CD4-positive, alpha-beta memory T cell (primary cell): Measurements from ENCODE around the gene DNAJC7. TPM values are rescaled to one million over a fixed set of nuclear protein-coding genes. Genes with fewer than 3 reads are reported as not detected.
A peak's percentile ranks its signal among the peaks of the same experiment; 100 is the strongest.

Source experiments
- CTCF ChIA-PET: fragments of 350-600 bp; sonication (Branson Sonifier 250); formaldehyde crosslinking; loops from one replicate; lab custom pipeline; 2021; ENCODE audit warnings: inconsistent platforms; ENCODE audit not compliant: partially characterized antibody; lab: Charles Lee
- POLR2A ChIA-PET: fragments of 350-600 bp; sonication (Branson Sonifier 250); formaldehyde crosslinking; loops from one replicate; lab custom pipeline; 2021; ENCODE audit not compliant: partially characterized antibody; lab: Charles Lee
- DNase-seq, 5 donors: peaks; one replicate each; pipeline versions ENCODE4 v3.0.0 to v3.0.0-alpha.2; 2020 to 2022; ENCODE audit warnings: mixed read lengths in 1 of 5
- H3K27ac ChIP-seq: one replicate; pipeline ENCODE4 v1.7.0; 2013; ENCODE audit warnings: low read depth, low read length
- H3K27me3 ChIP-seq: 2 replicates; pipeline ENCODE4 v1.7.0; 2013; ENCODE audit warnings: mild to moderate bottlenecking, low read length, moderate library complexity; ENCODE audit not compliant: insufficient read depth
- H3K36me3 ChIP-seq: 2 replicates; pipeline ENCODE4 v1.7.0; 2013; ENCODE audit warnings: mild to moderate bottlenecking, low read length, moderate library complexity; ENCODE audit not compliant: insufficient read depth
- H3K4me1 ChIP-seq: 2 replicates; pipeline ENCODE4 v1.7.0; 2013; ENCODE audit warnings: mild to moderate bottlenecking, low read length, moderate library complexity; ENCODE audit not compliant: insufficient read depth
- H3K4me3 ChIP-seq, 2 donors: one replicate each; pipeline ENCODE4 v1.7.0; 2013; ENCODE audit warnings: low read length in 2 of 2, mild to moderate bottlenecking in 1 of 2
- H3K9me3 ChIP-seq, 2 donors: one replicate each; pipeline ENCODE4 v1.7.0; 2013; ENCODE audit warnings: low read length in 2 of 2, control low read depth in 1 of 2; ENCODE audit not compliant: control insufficient read depth in 1 of 2
- H3K27ac Mint-ChIP-seq, 7 donors: one replicate each; pipeline ENCODE4 v1.8.0; 2020 to 2021; ENCODE audit warnings: mixed read lengths in 7 of 7, mild to moderate bottlenecking in 6 of 7, inconsistent platforms in 3 of 7, moderate library complexity in 3 of 7
- H3K27me3 Mint-ChIP-seq, 2 donors: one replicate each; pipeline ENCODE4 v1.8.0; 2020 to 2021; ENCODE audit warnings: mixed read lengths in 2 of 2
- H3K36me3 Mint-ChIP-seq, 2 donors: one replicate each; pipeline ENCODE4 v1.8.0; 2020 to 2021; ENCODE audit warnings: mixed read lengths in 2 of 2, inconsistent platforms in 1 of 2, mild to moderate bottlenecking in 1 of 2
- H3K4me1 Mint-ChIP-seq, 4 donors: one replicate each; pipeline ENCODE4 v1.8.0; 2020 to 2021; ENCODE audit warnings: mixed read lengths in 4 of 4, mild to moderate bottlenecking in 1 of 4
- H3K4me3 Mint-ChIP-seq, 8 donors: one replicate each; pipeline ENCODE4 v1.8.0; 2020 to 2021; ENCODE audit warnings: mixed read lengths in 8 of 8, mild to moderate bottlenecking in 7 of 8, moderate library complexity in 6 of 8, inconsistent platforms in 3 of 8
- H3K9me3 Mint-ChIP-seq, 8 donors: one replicate each; pipeline ENCODE4 v1.8.0; 2020 to 2021; ENCODE audit warnings: mixed read lengths in 8 of 8, mild to moderate bottlenecking in 5 of 8, inconsistent platforms in 3 of 8, moderate library complexity in 1 of 8
- intact Hi-C: fragments of 100-400 bp; cut with micrococcal nuclease; formaldehyde crosslinking; loops from one replicate; pipeline ENCODE4 v1.15.1; 2023
- polyA plus RNA-seq, 2 donors: library from polyadenylated mRNA; unstranded; fragments of 300-500 nt; fragmentation: Illumina TruSeq; gene quantifications; one replicate each; pipeline ENCODE4 v1.2.3, GENCODE V29; 2021
- total RNA-seq, 2 experiments: library from RNA; stranded (reverse); gene quantifications; one replicate each; pipeline ENCODE4 v1.2.3, GENCODE V29; 2021

DNAJC7 gene
- total and polyA plus RNA-seq, 4 experiments from 2014 or later = 45.2 to 112 (median 86.7) TPM

GRCh38 chr17:42028791-42029127 lies 11.5 kb upstream of the DNAJC7 start:
- peaks cover 3 to 6% (median 5%) of the 10 kb centered on the region in 4 donors for H3K4me1 Mint-ChIP-seq
- no peak overlapping the region for H3K4me3 Mint-ChIP-seq
- no peaks in the 10 kb centered on the region for H3K27me3 ChIP-seq
- H3K9me3 ChIP-seq = no peaks in the 10 kb centered on the region
- ChIA-PET POLR2A (interaction anchor here (1.5 kb wide), 1 partner anchor 11 kb away, joined by 5 read pairs; the partner anchor contains the start of gene DNAJC7), CTCF (interaction anchor here (1.1 to 2.2 kb wide), 4 partner anchors 9 to 74 kb away, joined by 3 to 6 read pairs (median 4); partner anchors contain the start of genes DNAJC7 and NKIRAS2)
- H3K9me3 Mint-ChIP-seq = no peaks in the 10 kb centered on the region
- peaks cover 2 to 4% of the 10 kb centered on the region in 2 donors for H3K27me3 Mint-ChIP-seq
- DNase-seq = no peak
- peaks cover 6% of the 10 kb centered on the region for H3K4me1 ChIP-seq
- intact Hi-C loops = loop anchor here (5.0 kb wide), 1 partner anchor 154 kb away; the partner anchor contains the start of gene KCNH4
- peaks cover 6% of the 10 kb centered on the region for H3K36me3 ChIP-seq
- H3K4me3 ChIP-seq = no peak overlapping the region
- H3K27ac Mint-ChIP-seq = no peak overlapping the region
- peaks cover 4 to 13% of the 10 kb centered on the region in 2 donors for H3K36me3 Mint-ChIP-seq
- no peak overlapping the region for H3K27ac ChIP-seq

- Mint-ChIP-seq H3K9me3 (no peaks in the 10 kb centered on the region), H3K27ac (no peak overlapping the region), H3K27me3 (peaks cover 2 to 3% of the 10 kb centered on the region in 2 donors), H3K4me1 (peaks cover 3 to 6% (median 5%) of the 10 kb centered on the region in 4 donors), H3K36me3 (peaks cover 4 to 19% of the 10 kb centered on the region in 2 donors), H3K4me3 (no peak overlapping the region)
- DNase-seq = no peak
- peaks cover 6% of the 10 kb centered on the region for H3K4me1 ChIP-seq
- H3K9me3 ChIP-seq = no peaks in the 10 kb centered on the region
- peaks cover 12% of the 10 kb centered on the region for H3K36me3 ChIP-seq
- no peak overlapping the region for H3K27ac ChIP-seq
- CTCF ChIA-PET = interaction anchor here (1.1 to 2.2 kb wide), 4 partner anchors 8 to 75 kb away, joined by 3 to 6 read pairs (median 4); partner anchors contain the start of genes DNAJC7 and NKIRAS2
- POLR2A ChIA-PET = interaction anchor here (1.5 kb wide), 1 partner anchor 11 kb away, joined by 5 read pairs; the partner anchor contains the start of gene DNAJC7
- intact Hi-C loops = loop anchor here (5.0 kb wide), 1 partner anchor 154 kb away; the partner anchor contains the start of gene KCNH4
- H3K4me3 ChIP-seq = no peak overlapping the region
- no peaks in the 10 kb centered on the region for H3K27me3 ChIP-seq
These were observed 10.9 kb upstream of the DNAJC7 start for GRCh38 chr17:42027961-42028790.

- H3K27me3 ChIP-seq = no peaks in the 10 kb centered on the region
- H3K27ac ChIP-seq = no peak overlapping the region
- H3K36me3 ChIP-seq = peaks cover 13% of the 10 kb centered on the region
- H3K27ac Mint-ChIP-seq = no peak overlapping the region
- H3K9me3 Mint-ChIP-seq = no peaks in the 10 kb centered on the region
- H3K9me3 ChIP-seq = no peaks in the 10 kb centered on the region
- peaks cover 6% of the 10 kb centered on the region for H3K4me1 ChIP-seq
- CTCF ChIA-PET = interaction anchor here (1.3 to 5.4 kb wide), 3 partner anchors 10 to 89 kb away, joined by 5 to 43 read pairs (median 19); partner anchors contain the start of genes DHX58 and DNAJC7
- no peak for DNase-seq
- peaks cover 2 to 3% of the 10 kb centered on the region in 2 donors for H3K27me3 Mint-ChIP-seq
- H3K4me1 Mint-ChIP-seq = peaks cover 3 to 6% (median 5%) of the 10 kb centered on the region in 4 donors
- intact Hi-C loops = loop anchor here (5.0 kb wide), 1 partner anchor 155 kb away; the partner anchor contains the start of gene KCNH4
- no peak overlapping the region for H3K4me3 ChIP-seq
- H3K4me3 Mint-ChIP-seq = no peak overlapping the region
- H3K36me3 Mint-ChIP-seq = peaks cover 4 to 22% of the 10 kb centered on the region in 2 donors
- POLR2A ChIA-PET = interaction anchor here (0.6 to 1.5 kb wide), 2 partner anchors 10 to 172 kb away, joined by 4 to 5 read pairs; partner anchors contain the start of gene DNAJC7
These were observed 10.3 kb upstream of the DNAJC7 start for GRCh38 chr17:42027590-42027889.

- H3K4me3 Mint-ChIP-seq = no peak overlapping the region
- ChIA-PET POLR2A (interaction anchor here (0.6 to 1.5 kb wide), 3 partner anchors 9 to 172 kb away, joined by 3 to 5 read pairs (median 4); partner anchors contain the start of gene DNAJC7), CTCF (interaction anchor here (1.1 to 5.4 kb wide), 9 partner anchors 8 to 93 kb away, joined by 3 to 43 read pairs (median 8); partner anchors contain the start of genes CNP, DHX58 and DNAJC7)
- Histone ChIP-seq H3K9me3 (no peaks in the 10 kb centered on the region), H3K36me3 (peaks cover 17% of the 10 kb centered on the region), H3K4me3 (no peak overlapping the region), H3K27me3 (no peaks in the 10 kb centered on the region), H3K27ac (no peak overlapping the region), H3K4me1 (peaks cover 6% of the 10 kb centered on the region)
- H3K4me1 Mint-ChIP-seq = peaks cover 5 to 9% (median 6%) of the 10 kb centered on the region in 4 donors
- peak in 1 of 5 donors; percentile 6 for DNase-seq
- H3K27me3 Mint-ChIP-seq = peaks cover 2 to 3% of the 10 kb centered on the region in 2 donors
- no peak overlapping the region for H3K27ac Mint-ChIP-seq
- no peaks in the 10 kb centered on the region for H3K9me3 Mint-ChIP-seq
- peaks cover 4 to 26% of the 10 kb centered on the region in 2 donors for H3K36me3 Mint-ChIP-seq
- intact Hi-C loops = loop anchor here (5.0 kb wide), 1 partner anchor 155 kb away; the partner anchor contains the start of gene KCNH4
These were observed 9.8 kb upstream of the DNAJC7 start for GRCh38 chr17:42026857-42027589.

GRCh38 chr17:42025936-42026335 lies 8.7 kb upstream of the DNAJC7 start:
- peaks cover 14% of the 10 kb centered on the region for H3K4me1 ChIP-seq
- DNase-seq = no peak
- H3K9me3 ChIP-seq = no peaks in the 10 kb centered on the region
- Mint-ChIP-seq H3K27me3 (peaks cover 2 to 3% of the 10 kb centered on the region in 2 donors), H3K27ac (peak overlapping the region in 1 of 7 donors; percentile 21), H3K4me1 (peaks cover 10 to 18% (median 13%) of the 10 kb centered on the region in 4 donors), H3K9me3 (no peaks in the 10 kb centered on the region), H3K4me3 (no peak overlapping the region), H3K36me3 (peaks cover 4 to 28% of the 10 kb centered on the region in 2 donors)
- POLR2A ChIA-PET = interaction anchor here (1.0 to 1.8 kb wide), 5 partner anchors 9 to 363 kb away, joined by 3 to 5 read pairs (median 4); partner anchors contain the start of genes DHX58 and DNAJC7
- CTCF ChIA-PET = interaction anchor here (0.6 to 5.4 kb wide), 25 partner anchors 9 to 168 kb away, joined by 3 to 43 read pairs (median 5); partner anchors contain the start of genes CNP, DHX58, DNAJC7 and GHDC
- no peaks in the 10 kb centered on the region for H3K27me3 ChIP-seq
- peaks cover 17% of the 10 kb centered on the region for H3K36me3 ChIP-seq
- no peak overlapping the region for H3K4me3 ChIP-seq
- intact Hi-C loops = loop anchor here (1.0 to 5.0 kb wide), 3 partner anchors 37 to 156 kb away; partner anchors contain the start of gene KCNH4
- H3K27ac ChIP-seq = no peak overlapping the region

- peaks cover 21% of the 10 kb centered on the region for H3K4me1 ChIP-seq
- H3K27ac ChIP-seq = no peak overlapping the region
- Mint-ChIP-seq H3K4me1 (peaks cover 14 to 25% (median 19%) of the 10 kb centered on the region in 4 donors), H3K36me3 (peaks cover 4 to 32% of the 10 kb centered on the region in 2 donors), H3K4me3 (peak overlapping the region in 2 of 8 donors; percentile 29 to 71), H3K27me3 (peaks cover 2 to 3% of the 10 kb centered on the region in 2 donors), H3K9me3 (no peaks in the 10 kb centered on the region), H3K27ac (peak overlapping the region in 3 of 7 donors; percentile 30 to 80 (median 47))
- peaks cover 17% of the 10 kb centered on the region for H3K36me3 ChIP-seq
- ChIA-PET POLR2A (interaction anchor here (0.8 to 1.8 kb wide), 7 partner anchors 8 to 364 kb away, joined by 3 to 5 read pairs (median 4); partner anchors contain the start of genes DHX58, DNAJC7 and ODAD4), CTCF (interaction anchor here (0.7 to 5.4 kb wide), 30 partner anchors 8 to 169 kb away, joined by 3 to 43 read pairs (median 5); partner anchors contain the start of genes CNP, DHX58, DNAJC7 and GHDC)
- H3K9me3 ChIP-seq = no peaks in the 10 kb centered on the region
- intact Hi-C loops = loop anchor here (1.0 to 5.0 kb wide), 3 partner anchors 38 to 157 kb away; partner anchors contain the start of gene KCNH4
- no peaks in the 10 kb centered on the region for H3K27me3 ChIP-seq
- H3K4me3 ChIP-seq = no peak overlapping the region
- no peak for DNase-seq
These were observed 7.9 kb upstream of the DNAJC7 start for GRCh38 chr17:42025191-42025579.
